ENCODE measurements around the gene SEC14L1. TPM values are rescaled to one million over a fixed set of nuclear protein-coding genes. Genes with fewer than 3 reads are reported as not detected.

Gene SEC14L1
- total and polyA plus RNA-seq, 2 donors from 2014 or later, result 49.2 to 157 TPM

GRCh38 chr17:77163511-77164280 is 22.9 kb downstream of the SEC14L1 start:
- no peak for FAIRE-seq
- no peak for DNase-seq
- peak overlapping the region in 2 of 3 donors; percentile 18 to 43 for H3K9ac ChIP-seq (ENCODE audit: low read length in 3 of 3)

GRCh38 chr17:77164483-77165091 is 23.8 kb downstream of the SEC14L1 start:
- Histone ChIP-seq H3K27ac (ENCODE audit: low read depth in 2 of 2, low read length in 2 of 2) (peak overlapping the region; percentile 49 to 59), H3K4me1 (ENCODE audit: control insufficient read depth in 2 of 3, insufficient read depth in 2 of 3, low read depth in 1 of 3, low read length in 3 of 3) (peaks cover 10 to 39% (median 33%) of the 10 kb centered on the region in 3 donors)
- FAIRE-seq, result no peak

More at GRCh38 chr17:77163511-77164280, 22.9 kb downstream of the SEC14L1 start:
- Histone ChIP-seq H3K27ac (ENCODE audit: low read depth in 2 of 2, low read length in 2 of 2) (peak overlapping the region; percentile 49 to 59), H3K4me1 (ENCODE audit: control insufficient read depth in 2 of 3, insufficient read depth in 2 of 3, low read depth in 1 of 3, low read length in 3 of 3) (peaks cover 10 to 41% (median 33%) of the 10 kb centered on the region in 3 donors), H3K9me3 (ENCODE audit: control insufficient read depth in 2 of 3, insufficient read depth in 1 of 3, low read length in 3 of 3) (peaks cover 0 to 12% (median 8%) of the 10 kb centered on the region in 3 donors), H3K4me3 (ENCODE audit: low read length in 3 of 3) (peak overlapping the region in 1 of 3 donors; percentile 42), H3K36me3 (ENCODE audit: control insufficient read depth in 2 of 3, insufficient read depth in 3 of 3, low read length in 3 of 3) (peaks cover 0 to 4% (median 0%) of the 10 kb centered on the region in 3 donors), H3K27me3 (ENCODE audit: control insufficient read depth, insufficient read depth, low read length) (no peaks in the 10 kb centered on the region)
- TF ChIP-seq CTCF (IDR thresholded peaks at IDR 0.05; ENCODE audit: borderline replicate concordance, extremely low read depth, insufficient read depth), result no peak
- intact Hi-C loops (cut with DNase I), result no loop called here

GRCh38 chr17:77165577-77165976 is 24.8 kb downstream of the SEC14L1 start:
- H3K36me3 ChIP-seq (ENCODE audit: control insufficient read depth in 2 of 3, insufficient read depth in 3 of 3, low read length in 3 of 3), result peaks cover 0 to 4% (median 0%) of the 10 kb centered on the region in 3 donors
- intact Hi-C loops (cut with DNase I), result no loop called here
- H3K27ac ChIP-seq (ENCODE audit: low read depth in 2 of 2, low read length in 2 of 2), result peak overlapping the region in 1 of 2 donors; percentile 59
- FAIRE-seq (no peak), DNase-seq (peak in 1 of 5 donors; percentile 41)
- H3K4me1 ChIP-seq (ENCODE audit: control insufficient read depth in 2 of 3, insufficient read depth in 2 of 3, low read depth in 1 of 3, low read length in 3 of 3), result peaks cover 5 to 30% (median 29%) of the 10 kb centered on the region in 3 donors
- no peaks in the 10 kb centered on the region for H3K27me3 ChIP-seq (ENCODE audit: control insufficient read depth, insufficient read depth, low read length)
- peaks cover 0 to 12% (median 8%) of the 10 kb centered on the region in 3 donors for H3K9me3 ChIP-seq (ENCODE audit: control insufficient read depth in 2 of 3, insufficient read depth in 1 of 3, low read length in 3 of 3)
- H3K9ac ChIP-seq (ENCODE audit: low read length in 3 of 3), result no peak overlapping the region
- TF ChIP-seq CTCF (IDR thresholded peaks at IDR 0.05; ENCODE audit: borderline replicate concordance, extremely low read depth, insufficient read depth), result no peak
- no peak overlapping the region for H3K4me3 ChIP-seq (ENCODE audit: low read length in 3 of 3)

More at GRCh38 chr17:77164483-77165091, 23.8 kb downstream of the SEC14L1 start:
- H3K9me3 ChIP-seq (ENCODE audit: control insufficient read depth in 2 of 3, insufficient read depth in 1 of 3, low read length in 3 of 3), result peaks cover 0 to 12% (median 8%) of the 10 kb centered on the region in 3 donors
- H3K36me3 ChIP-seq (ENCODE audit: control insufficient read depth in 2 of 3, insufficient read depth in 3 of 3, low read length in 3 of 3), result peaks cover 0 to 4% (median 0%) of the 10 kb centered on the region in 3 donors
- no peak overlapping the region for H3K9ac ChIP-seq (ENCODE audit: low read length in 3 of 3)
- intact Hi-C loops (cut with DNase I), result no loop called here
- TF ChIP-seq CTCF (IDR thresholded peaks at IDR 0.05; ENCODE audit: borderline replicate concordance, extremely low read depth, insufficient read depth), result no peak
- no peaks in the 10 kb centered on the region for H3K27me3 ChIP-seq (ENCODE audit: control insufficient read depth, insufficient read depth, low read length)
- no peak overlapping the region for H3K4me3 ChIP-seq (ENCODE audit: low read length in 3 of 3)
- DNase-seq, result peak in 3 of 5 donors; percentile 38 to 70 (median 58)

All from kidney (tissue), 14 donors.